Vagina (tissue), 2 donors: Measurements from ENCODE around the gene SH3GLB2.

Experiments
- POLR2AphosphoS5 ChIP-seq, 2 donors: sonication (generic); formaldehyde crosslinking; IDR thresholded peaks; one replicate each; pipeline ENCODE4 v1.9.0; 2017; ENCODE audit warnings: antibody characterized with exemption in 2 of 2, mild to moderate bottlenecking in 2 of 2, low read depth in 1 of 2; ENCODE audit not compliant: insufficient read depth in 1 of 2
- TF ChIP-seq, protein P1 (sequence below), 3 experiments: fragments of 450-650 bp in 2 of 3; fragments of 200-600 bp in 1 of 3; sonication (generic) in 1 of 3; IDR thresholded peaks; one replicate each; pipeline ENCODE4 v1.5.1; 2017 to 2019; ENCODE audit warnings: antibody characterized with exemption in 3 of 3, mild to moderate bottlenecking in 2 of 3, moderate library complexity in 2 of 3

DNA sequence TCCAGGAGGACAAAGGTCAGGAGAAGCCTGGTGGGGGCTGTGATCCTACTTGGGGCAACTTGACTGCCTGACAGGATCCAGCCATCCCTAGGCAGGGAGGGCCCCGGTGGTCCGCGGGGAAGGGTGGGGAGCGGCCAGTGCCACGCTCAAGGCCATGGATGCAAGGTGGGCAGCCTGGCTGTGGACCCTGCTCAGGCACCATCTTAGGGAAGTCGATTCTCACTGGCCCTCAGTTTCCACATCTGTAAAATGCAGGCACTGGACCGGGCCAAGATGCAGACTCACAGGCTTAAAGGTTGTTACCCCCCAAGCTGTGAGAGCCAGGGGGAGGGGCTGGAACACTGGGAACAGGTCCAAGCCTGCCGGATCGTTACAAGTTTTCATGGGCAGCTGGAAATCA, 44.0 kb upstream of the SH3GLB2 start:
- TF ChIP-seq, protein P1, sequence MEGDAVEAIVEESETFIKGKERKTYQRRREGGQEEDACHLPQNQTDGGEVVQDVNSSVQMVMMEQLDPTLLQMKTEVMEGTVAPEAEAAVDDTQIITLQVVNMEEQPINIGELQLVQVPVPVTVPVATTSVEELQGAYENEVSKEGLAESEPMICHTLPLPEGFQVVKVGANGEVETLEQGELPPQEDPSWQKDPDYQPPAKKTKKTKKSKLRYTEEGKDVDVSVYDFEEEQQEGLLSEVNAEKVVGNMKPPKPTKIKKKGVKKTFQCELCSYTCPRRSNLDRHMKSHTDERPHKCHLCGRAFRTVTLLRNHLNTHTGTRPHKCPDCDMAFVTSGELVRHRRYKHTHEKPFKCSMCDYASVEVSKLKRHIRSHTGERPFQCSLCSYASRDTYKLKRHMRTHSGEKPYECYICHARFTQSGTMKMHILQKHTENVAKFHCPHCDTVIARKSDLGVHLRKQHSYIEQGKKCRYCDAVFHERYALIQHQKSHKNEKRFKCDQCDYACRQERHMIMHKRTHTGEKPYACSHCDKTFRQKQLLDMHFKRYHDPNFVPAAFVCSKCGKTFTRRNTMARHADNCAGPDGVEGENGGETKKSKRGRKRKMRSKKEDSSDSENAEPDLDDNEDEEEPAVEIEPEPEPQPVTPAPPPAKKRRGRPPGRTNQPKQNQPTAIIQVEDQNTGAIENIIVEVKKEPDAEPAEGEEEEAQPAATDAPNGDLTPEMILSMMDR (IDR thresholded peaks at IDR 0.05) = no peak
- no peak for TF ChIP-seq POLR2AphosphoS5 (IDR thresholded peaks at IDR 0.05; ENCODE audit: insufficient read depth in 1 of 2, low read depth in 1 of 2)
